Activated T-helper 17 cell treated with anti-CD3 and anti-CD28 coated beads, Interleukin-2, amount 50 U/mL, for 72 hours (primary cell): Measurements from ENCODE around the gene KERA. TPM values are rescaled to one million over a fixed set of nuclear protein-coding genes. Genes with fewer than 3 reads are reported as not detected.

Source experiments
- ATAC-seq: fragments of 150-1000 bp; cut with Tn5 transposase; replicated peaks from 2 replicates; pipeline ENCODE4 v1.10.0; 2021; ENCODE audit warnings: mild to moderate bottlenecking, moderate library complexity
- H3K27ac Mint-ChIP-seq: one replicate; pipeline ENCODE4 v1.8.0; 2022; ENCODE audit warnings: mixed read lengths
- H3K27me3 Mint-ChIP-seq: one replicate; pipeline ENCODE4 v1.8.0; 2022; ENCODE audit warnings: mixed read lengths
- H3K36me3 Mint-ChIP-seq: one replicate; pipeline ENCODE4 v1.8.0; 2022; ENCODE audit warnings: low read depth, mild to moderate bottlenecking, mixed read lengths
- H3K4me1 Mint-ChIP-seq: one replicate; pipeline ENCODE4 v1.8.0; 2022; ENCODE audit warnings: mixed read lengths
- H3K4me3 Mint-ChIP-seq: one replicate; pipeline ENCODE4 v1.8.0; 2022; ENCODE audit warnings: mild to moderate bottlenecking, mixed read lengths
- H3K9me3 Mint-ChIP-seq: one replicate; pipeline ENCODE4 v1.8.0; 2022; ENCODE audit warnings: mixed read lengths
- total RNA-seq, 2 donors: library from RNA; stranded (reverse); gene quantifications; one replicate each; pipeline ENCODE4 v1.2.3, GENCODE V29; 2022

The KERA gene, protein sequence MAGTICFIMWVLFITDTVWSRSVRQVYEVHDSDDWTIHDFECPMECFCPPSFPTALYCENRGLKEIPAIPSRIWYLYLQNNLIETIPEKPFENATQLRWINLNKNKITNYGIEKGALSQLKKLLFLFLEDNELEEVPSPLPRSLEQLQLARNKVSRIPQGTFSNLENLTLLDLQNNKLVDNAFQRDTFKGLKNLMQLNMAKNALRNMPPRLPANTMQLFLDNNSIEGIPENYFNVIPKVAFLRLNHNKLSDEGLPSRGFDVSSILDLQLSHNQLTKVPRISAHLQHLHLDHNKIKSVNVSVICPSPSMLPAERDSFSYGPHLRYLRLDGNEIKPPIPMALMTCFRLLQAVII
- total RNA-seq: not detected

- no peaks in the 10 kb centered on the region for H3K4me1 Mint-ChIP-seq
- H3K4me3 Mint-ChIP-seq: no peak within 1 kb of the TSS
- no peak for ATAC-seq
Measured at GRCh38 chr12:91057368-91058165, at the start of gene KERA. Gene KERA, minus strand, starts transcription at chr12:91058024. Its CDS starts 1,743 bp downstream, at chr12:91056281.

GRCh38 chr12:91106283-91106682 is 48.5 kb upstream of the KERA start:
- Mint-ChIP-seq H3K27ac (no peak overlapping the region), H3K27me3 (peaks cover 4% of the 10 kb centered on the region), H3K9me3 (no peaks in the 10 kb centered on the region), H3K36me3 (no peaks in the 10 kb centered on the region), H3K4me3 (no peak overlapping the region), H3K4me1 (no peaks in the 10 kb centered on the region)
- ATAC-seq: no peak

More at GRCh38 chr12:91057368-91058165, at the start of gene KERA:
- H3K27ac Mint-ChIP-seq: no peak within 1 kb of the TSS
- H3K36me3 Mint-ChIP-seq: no peaks in the 10 kb centered on the region
- peaks cover 3% of the 10 kb centered on the region for H3K27me3 Mint-ChIP-seq
- no peaks in the 10 kb centered on the region for H3K9me3 Mint-ChIP-seq

- H3K4me3 Mint-ChIP-seq: no peak overlapping the region
- no peaks in the 10 kb centered on the region for H3K9me3 Mint-ChIP-seq
- peaks cover 4% of the 10 kb centered on the region for H3K27me3 Mint-ChIP-seq
- no peak for ATAC-seq
- H3K36me3 Mint-ChIP-seq: no peaks in the 10 kb centered on the region
- H3K4me1 Mint-ChIP-seq: no peaks in the 10 kb centered on the region
- H3K27ac Mint-ChIP-seq: no peak overlapping the region
Measured at GRCh38 chr12:91105807-91106206, 48.0 kb upstream of the KERA start.

DNA sequence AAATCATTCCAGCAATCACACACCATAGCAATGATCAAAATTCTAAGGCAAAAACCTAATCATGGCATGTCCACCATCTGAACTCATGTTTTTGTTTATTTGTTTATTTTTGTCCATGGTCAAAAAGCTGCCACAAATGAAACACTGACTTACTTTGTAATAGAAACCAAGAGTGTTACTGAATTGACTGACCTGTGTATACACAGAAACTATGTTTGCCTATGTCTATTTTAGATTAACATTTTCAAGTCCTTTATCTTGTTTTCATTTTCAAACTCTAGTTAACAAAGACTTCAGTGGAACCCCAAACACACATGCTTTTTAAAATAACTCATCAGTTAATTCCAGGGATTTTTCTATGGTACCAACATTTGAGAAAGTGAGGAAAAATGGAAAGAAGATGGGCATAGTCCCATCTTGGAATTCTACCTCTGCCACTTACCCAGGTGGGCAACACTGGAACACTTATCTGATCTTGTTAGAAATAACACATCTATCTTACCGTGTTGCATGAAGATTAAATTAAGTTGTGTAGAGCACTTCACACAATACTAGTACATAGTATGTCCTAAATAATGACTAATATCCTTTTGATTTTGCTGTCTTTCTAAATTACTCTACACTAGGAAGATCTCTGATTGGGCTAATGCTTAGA is 47.1 kb upstream of the KERA start:
- Mint-ChIP-seq H3K9me3 (no peaks in the 10 kb centered on the region), H3K36me3 (no peaks in the 10 kb centered on the region), H3K27ac (no peak overlapping the region), H3K27me3 (peaks cover 2% of the 10 kb centered on the region), H3K4me3 (no peak overlapping the region), H3K4me1 (no peaks in the 10 kb centered on the region)
- no peak for ATAC-seq

DNA sequence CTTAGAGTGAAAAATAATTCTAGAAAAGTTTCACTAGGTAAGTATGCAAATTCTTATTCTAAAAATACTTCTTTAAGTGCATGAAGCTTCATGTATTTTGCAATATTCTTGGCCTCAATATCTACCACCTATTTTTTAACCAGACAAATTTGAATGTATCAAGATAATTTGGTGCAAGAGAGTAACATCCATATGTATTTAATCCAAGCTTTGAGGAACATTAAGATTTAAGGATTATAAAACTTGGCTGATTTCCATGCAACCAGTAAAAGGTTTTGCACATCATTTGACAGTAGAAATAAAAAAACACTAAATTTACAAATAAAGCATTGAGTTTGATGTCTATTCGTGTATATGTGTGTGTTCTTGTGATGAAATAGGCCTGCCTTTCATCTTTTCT is 45.8 kb upstream of the KERA start:
- no peaks in the 10 kb centered on the region for H3K36me3 Mint-ChIP-seq
- no peak overlapping the region for H3K4me3 Mint-ChIP-seq
- H3K27ac Mint-ChIP-seq: no peak overlapping the region
- ATAC-seq: no peak
- no peaks in the 10 kb centered on the region for H3K27me3 Mint-ChIP-seq
- H3K4me1 Mint-ChIP-seq: no peaks in the 10 kb centered on the region
- H3K9me3 Mint-ChIP-seq: no peaks in the 10 kb centered on the region

DNA sequence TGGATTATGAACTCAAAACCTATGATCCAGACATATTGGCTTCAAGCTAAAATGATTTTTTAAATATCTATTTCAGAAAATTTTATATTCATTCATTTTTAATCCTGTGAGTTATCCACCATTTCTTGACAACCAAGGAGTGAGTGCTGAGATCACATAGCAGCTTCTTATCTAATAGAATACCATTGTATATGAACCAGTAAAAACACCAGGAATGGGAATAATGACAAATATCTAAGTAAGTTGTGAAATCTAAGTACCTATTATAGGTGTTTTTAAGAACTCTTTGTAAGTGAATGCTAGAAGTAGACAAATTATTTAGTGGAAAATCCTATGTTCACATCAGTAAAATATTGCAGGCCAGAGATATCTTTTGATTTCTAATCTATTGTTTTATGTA is 45.3 kb upstream of the KERA start:
- no peak overlapping the region for H3K27ac Mint-ChIP-seq
- H3K4me1 Mint-ChIP-seq: no peaks in the 10 kb centered on the region
- H3K27me3 Mint-ChIP-seq: no peaks in the 10 kb centered on the region
- no peaks in the 10 kb centered on the region for H3K36me3 Mint-ChIP-seq
- no peak overlapping the region for H3K4me3 Mint-ChIP-seq
- no peak for ATAC-seq
- H3K9me3 Mint-ChIP-seq: no peaks in the 10 kb centered on the region

- Mint-ChIP-seq H3K4me1 (no peaks in the 10 kb centered on the region), H3K4me3 (no peak overlapping the region), H3K36me3 (no peaks in the 10 kb centered on the region), H3K9me3 (no peaks in the 10 kb centered on the region), H3K27me3 (no peaks in the 10 kb centered on the region), H3K27ac (no peak overlapping the region)
- no peak for ATAC-seq
Measured at GRCh38 chr12:91100906-91101305, 43.1 kb upstream of the KERA start.

- ATAC-seq: no peak
- Mint-ChIP-seq H3K9me3 (no peaks in the 10 kb centered on the region), H3K36me3 (no peaks in the 10 kb centered on the region), H3K27ac (no peak overlapping the region), H3K27me3 (no peaks in the 10 kb centered on the region), H3K4me3 (no peak overlapping the region), H3K4me1 (no peaks in the 10 kb centered on the region)
Measured at GRCh38 chr12:91099836-91100235, 42.0 kb upstream of the KERA start.

GRCh38 chr12:91099341-91099740 is 41.5 kb upstream of the KERA start:
- Mint-ChIP-seq H3K9me3 (no peaks in the 10 kb centered on the region), H3K4me3 (no peak overlapping the region), H3K27ac (no peak overlapping the region), H3K4me1 (no peaks in the 10 kb centered on the region), H3K36me3 (no peaks in the 10 kb centered on the region), H3K27me3 (no peaks in the 10 kb centered on the region)
- no peak for ATAC-seq

- Mint-ChIP-seq H3K27me3 (no peaks in the 10 kb centered on the region), H3K4me3 (no peak overlapping the region), H3K27ac (no peak overlapping the region), H3K9me3 (no peaks in the 10 kb centered on the region), H3K4me1 (no peaks in the 10 kb centered on the region), H3K36me3 (no peaks in the 10 kb centered on the region)
- ATAC-seq: no peak
Measured at GRCh38 chr12:91098941-91099340, 41.1 kb upstream of the KERA start.

GRCh38 chr12:91098461-91098860 is 40.6 kb upstream of the KERA start:
- Mint-ChIP-seq H3K36me3 (no peaks in the 10 kb centered on the region), H3K9me3 (no peaks in the 10 kb centered on the region), H3K4me3 (no peak overlapping the region), H3K4me1 (no peaks in the 10 kb centered on the region), H3K27ac (no peak overlapping the region), H3K27me3 (no peaks in the 10 kb centered on the region)
- no peak for ATAC-seq

- Mint-ChIP-seq H3K9me3 (peaks cover 10% of the 10 kb centered on the region), H3K36me3 (no peaks in the 10 kb centered on the region), H3K27ac (no peak overlapping the region), H3K4me1 (no peaks in the 10 kb centered on the region), H3K27me3 (no peaks in the 10 kb centered on the region), H3K4me3 (no peak overlapping the region)
- no peak for ATAC-seq
Measured at GRCh38 chr12:91094957-91095356, 37.1 kb upstream of the KERA start.

- H3K27me3 Mint-ChIP-seq: no peaks in the 10 kb centered on the region
- peaks cover 16% of the 10 kb centered on the region for H3K9me3 Mint-ChIP-seq
- no peaks in the 10 kb centered on the region for H3K4me1 Mint-ChIP-seq
- H3K36me3 Mint-ChIP-seq: no peaks in the 10 kb centered on the region
- no peak overlapping the region for H3K27ac Mint-ChIP-seq
- H3K4me3 Mint-ChIP-seq: no peak overlapping the region
- no peak for ATAC-seq
Measured at GRCh38 chr12:91094032-91094662, 36.3 kb upstream of the KERA start.

- Mint-ChIP-seq H3K27ac (no peak overlapping the region), H3K4me3 (no peak overlapping the region), H3K36me3 (no peaks in the 10 kb centered on the region), H3K4me1 (no peaks in the 10 kb centered on the region), H3K27me3 (no peaks in the 10 kb centered on the region), H3K9me3 (peaks cover 22% of the 10 kb centered on the region)
- no peak for ATAC-seq
Measured at GRCh38 chr12:91093341-91093740, 35.5 kb upstream of the KERA start.
